ENCODE measurements around the gene LIPG.
"Not testable (repeated sequence)": the region's sequence is repeated elsewhere in the genome, so short reads cannot be mapped to it uniquely, and the experiment has no call there.

The LIPG gene

GRCh38 chr18:49561289-49562193 is at the start of gene LIPG:
LIPG (plus strand) TSS chr18:49562057; CDS start chr18:49562309, 252 bp downstream.
- peak; percentile 70 for DNase-seq (ENCODE audit: low spot score)

- DNase-seq (ENCODE audit: low spot score) = not testable (repeated sequence)
Observed at GRCh38 chr18:49512876-49513275, 49.0 kb upstream of the LIPG start.

- no peak for DNase-seq (ENCODE audit: low spot score)
Observed at GRCh38 chr18:49514577-49514976, 47.3 kb upstream of the LIPG start.

GRCh38 chr18:49515003-49515402 is 46.9 kb upstream of the LIPG start:
- DNase-seq (ENCODE audit: low spot score) = not testable (repeated sequence)

DNA sequence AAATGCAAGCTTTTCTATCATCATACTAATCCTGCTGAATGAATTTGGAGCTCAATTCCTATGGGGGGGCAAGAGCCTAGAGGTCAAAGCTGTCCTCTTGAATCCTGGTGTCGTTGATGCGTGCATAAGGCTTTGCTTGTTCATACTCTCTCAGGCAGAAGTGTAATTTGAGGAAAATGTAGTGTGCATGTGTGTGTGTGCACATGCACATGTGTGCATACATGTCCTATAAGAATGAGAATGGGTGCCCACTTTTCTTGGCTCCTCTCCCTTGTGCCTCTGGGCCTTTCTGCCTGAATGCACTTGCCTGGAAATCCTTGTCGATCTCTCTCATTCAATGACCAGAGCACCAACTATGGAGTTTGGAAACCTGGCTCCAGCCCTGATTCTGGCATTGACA is 46.3 kb upstream of the LIPG start:
- DNase-seq (ENCODE audit: low spot score) = no peak

DNA sequence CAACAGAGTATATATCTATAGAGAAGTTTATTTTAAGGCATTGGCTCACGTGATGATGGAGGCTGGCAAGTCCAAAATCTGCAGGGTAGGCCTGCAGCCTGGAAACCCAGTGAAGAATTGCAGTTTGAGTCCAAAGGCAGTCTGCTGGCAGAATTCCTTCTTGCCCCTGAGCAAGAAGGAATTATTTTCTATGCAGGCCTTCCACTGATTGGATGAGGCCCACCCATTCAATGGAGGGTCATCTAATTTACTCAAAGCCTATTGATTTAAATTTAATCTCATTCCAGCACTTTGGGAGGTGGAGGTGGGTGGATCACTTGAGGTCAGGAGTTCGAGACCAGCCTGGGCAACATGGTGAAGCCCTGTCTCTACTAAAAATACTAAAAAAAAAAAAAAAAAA is 44.4 kb upstream of the LIPG start:
- DNase-seq (ENCODE audit: low spot score) = no peak

- no peak for DNase-seq (ENCODE audit: low spot score)
Observed at GRCh38 chr18:49519101-49519971, 42.5 kb upstream of the LIPG start.

DNA sequence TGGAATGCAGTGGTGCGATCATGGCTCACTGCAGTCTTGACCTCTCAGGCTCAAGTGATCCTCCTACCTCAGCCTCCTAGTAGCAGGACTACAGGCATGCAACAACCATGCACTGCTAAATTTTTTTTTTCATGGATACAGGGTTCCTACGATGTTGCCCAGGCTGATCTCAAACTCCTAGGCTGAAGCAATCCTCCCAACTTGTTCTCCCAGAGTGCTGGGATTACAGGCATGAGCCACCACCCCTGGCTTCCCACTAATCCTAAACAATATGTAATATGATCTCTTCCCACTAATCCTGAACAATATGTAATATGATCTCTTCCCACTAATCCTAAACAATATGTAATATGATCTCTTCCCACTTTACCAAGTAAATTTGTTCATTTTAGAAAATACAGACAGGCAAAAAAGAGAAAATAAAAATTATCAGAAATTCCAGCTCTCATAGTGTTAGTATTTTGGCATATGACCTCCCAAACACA is 41.2 kb upstream of the LIPG start:
- DNase-seq (ENCODE audit: low spot score) = no peak

DNA sequence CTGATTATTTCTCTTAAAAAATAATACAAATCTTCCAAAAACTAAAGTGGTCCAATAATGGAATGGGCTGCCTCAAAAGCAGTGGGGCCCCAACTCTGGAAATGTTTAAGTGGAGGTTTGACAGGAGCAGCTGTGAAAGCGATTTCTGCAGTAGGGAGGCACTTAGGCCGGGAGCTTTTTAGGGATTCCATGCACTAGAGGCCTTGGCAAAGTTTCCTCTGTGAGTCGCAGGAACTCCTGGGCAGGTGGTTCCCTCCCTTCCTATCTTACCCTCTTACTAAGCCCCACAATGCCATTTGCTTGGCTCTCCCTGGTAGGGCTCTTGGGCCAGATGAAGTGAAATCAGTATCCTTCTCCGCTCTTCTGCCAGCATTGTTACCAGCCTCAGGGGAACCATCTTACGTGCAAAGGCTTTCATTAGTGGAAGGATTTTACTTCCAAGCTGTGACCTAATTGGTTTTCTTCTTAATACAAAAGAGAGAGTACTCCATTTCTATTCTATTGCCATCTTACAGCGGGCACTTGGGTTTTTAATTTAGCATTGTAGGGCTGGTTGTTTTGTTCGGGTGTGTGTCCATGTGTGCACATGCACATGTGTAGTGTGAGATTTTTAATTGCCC is 40.5 kb upstream of the LIPG start:
- no peak for DNase-seq (ENCODE audit: low spot score)

GRCh38 chr18:49523580-49524093 is 38.2 kb upstream of the LIPG start:
- DNase-seq (ENCODE audit: low spot score) = not testable (repeated sequence)

DNA sequence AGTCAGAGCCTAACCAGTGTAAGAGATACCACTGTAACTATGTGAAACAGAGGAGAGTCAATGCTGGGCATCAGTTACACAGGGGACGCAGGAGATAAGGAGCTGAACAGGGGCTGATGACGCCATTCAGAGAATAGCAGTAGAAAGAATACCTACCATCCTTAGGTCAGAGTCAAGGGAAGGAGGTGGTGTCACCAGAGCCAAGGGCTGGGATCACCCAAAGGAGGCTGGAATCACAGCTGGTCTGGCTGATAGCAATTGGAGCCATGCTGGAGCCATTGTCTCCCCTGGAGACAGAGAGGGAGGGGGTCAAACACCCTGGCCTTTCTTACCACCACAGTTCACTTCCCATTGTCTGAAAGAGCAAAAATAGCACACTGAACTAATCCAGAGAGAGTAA is 37.5 kb upstream of the LIPG start:
- no peak for DNase-seq (ENCODE audit: low spot score)

GRCh38 chr18:49524951-49525350 is 36.9 kb upstream of the LIPG start:
- no peak for DNase-seq (ENCODE audit: low spot score)

DNA sequence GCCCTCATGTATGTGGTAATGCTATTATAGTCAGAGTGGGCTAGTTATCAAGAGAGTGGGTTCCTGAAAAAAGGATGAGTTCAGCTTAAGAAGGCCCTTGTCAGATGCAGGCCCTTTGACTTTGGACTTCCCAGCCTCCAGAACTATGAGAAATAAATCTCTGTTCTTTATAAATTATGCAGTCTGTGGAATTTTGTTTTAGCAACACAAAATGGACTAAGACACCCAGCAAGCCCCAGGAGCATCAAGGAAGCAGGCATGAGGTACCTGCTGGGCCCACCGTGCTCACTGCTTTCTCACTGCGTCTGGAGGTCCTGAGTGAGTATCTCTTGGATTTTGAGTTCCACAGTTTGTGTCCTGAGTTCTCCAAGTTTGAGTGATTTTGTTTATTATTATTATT is 35.9 kb upstream of the LIPG start:
- no peak for DNase-seq (ENCODE audit: low spot score)

DNA sequence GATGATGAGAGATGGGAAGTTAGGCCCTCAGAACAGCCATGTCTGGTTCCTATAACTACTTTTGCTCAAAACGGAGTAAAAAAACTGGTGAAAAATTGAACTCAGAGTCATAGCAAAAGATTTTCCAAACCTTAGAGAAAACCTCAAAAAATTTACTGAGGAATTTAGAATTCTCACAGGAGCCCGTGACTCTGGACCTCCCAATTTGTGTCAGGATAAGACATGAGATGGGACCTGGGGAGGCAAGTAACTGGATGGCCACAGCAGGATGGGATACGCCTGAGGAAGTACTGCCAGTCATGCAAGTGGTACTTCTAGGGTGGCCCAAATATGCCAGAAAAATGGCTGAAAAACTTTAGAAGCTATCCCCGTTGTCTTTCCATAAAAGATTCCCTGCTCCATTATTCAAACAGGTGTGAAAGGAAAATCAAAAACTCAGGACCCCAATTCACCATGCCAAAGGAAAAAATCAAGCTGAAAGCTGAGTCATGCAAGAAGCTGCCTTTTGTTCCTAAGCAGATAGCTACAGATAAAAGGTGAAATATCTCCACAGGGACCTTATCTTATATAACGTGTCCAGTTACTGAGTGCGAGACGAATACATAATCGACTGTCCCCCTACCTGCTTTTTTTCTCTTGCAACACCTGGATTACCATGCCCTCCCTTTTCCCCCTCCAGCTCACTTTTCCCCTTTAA is 34.1 kb upstream of the LIPG start:
- no peak for DNase-seq (ENCODE audit: low spot score)

DNA sequence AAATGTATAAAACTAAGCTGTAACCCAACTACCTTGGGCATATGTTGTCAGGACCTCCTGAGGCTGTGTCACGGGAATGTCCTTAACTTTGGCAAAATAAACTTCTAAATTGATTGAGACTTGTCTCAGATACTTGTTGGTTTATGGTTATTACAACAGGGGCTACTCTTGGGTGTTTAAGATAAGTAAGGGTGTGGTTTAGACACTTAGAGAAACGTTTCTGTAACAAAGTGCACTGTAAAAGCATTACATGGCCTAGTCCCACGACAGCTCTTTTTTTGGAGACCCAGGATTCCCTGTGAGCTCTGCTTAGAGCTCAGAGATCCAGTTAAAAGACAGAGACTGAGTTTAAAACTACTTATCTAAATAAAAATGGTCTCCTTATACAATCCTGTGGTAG is 32.3 kb upstream of the LIPG start:
- DNase-seq (ENCODE audit: low spot score) = no peak

- DNase-seq (ENCODE audit: low spot score) = no peak
Observed at GRCh38 chr18:49531678-49532153, 30.1 kb upstream of the LIPG start.

- no peak for DNase-seq (ENCODE audit: low spot score)
Observed at GRCh38 chr18:49534846-49535601, 26.8 kb upstream of the LIPG start.

GRCh38 chr18:49537232-49537896 is 24.5 kb upstream of the LIPG start:
- no peak for DNase-seq (ENCODE audit: low spot score)

GRCh38 chr18:49544362-49544761 is 17.5 kb upstream of the LIPG start:
- DNase-seq (ENCODE audit: low spot score) = no peak

DNA sequence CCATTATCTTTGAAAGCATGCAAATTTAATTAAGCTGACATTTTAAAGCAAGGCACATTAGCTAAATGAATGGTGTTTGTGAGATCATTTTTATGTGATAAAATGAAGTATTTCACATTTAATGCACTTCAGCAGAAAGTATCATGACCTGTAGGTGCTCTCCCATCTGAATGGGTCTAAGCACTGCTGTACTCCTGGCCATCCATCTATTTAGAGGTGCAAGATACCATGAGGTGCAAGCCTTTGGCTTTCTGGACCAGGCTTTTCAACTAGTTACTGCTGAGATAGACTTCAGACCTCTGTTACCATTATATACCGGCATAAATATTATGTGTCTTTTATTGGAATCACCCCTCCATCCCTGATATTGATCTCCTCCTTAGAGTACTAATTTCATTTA is 15.6 kb upstream of the LIPG start:
- no peak for DNase-seq (ENCODE audit: low spot score)

All from GM03348 (cell line).